HG03103 (cell line): ENCODE data around the gene TFAP2E.

ENCODE experiments used
- ATAC-seq: cut with Tn5 transposase; IDR thresholded peaks from one replicate; pipeline ENCODE4 v1.9.1; 2021; ENCODE audit warnings: low read depth; ENCODE audit not compliant: unreplicated experiment

Gene TFAP2E

DNA sequence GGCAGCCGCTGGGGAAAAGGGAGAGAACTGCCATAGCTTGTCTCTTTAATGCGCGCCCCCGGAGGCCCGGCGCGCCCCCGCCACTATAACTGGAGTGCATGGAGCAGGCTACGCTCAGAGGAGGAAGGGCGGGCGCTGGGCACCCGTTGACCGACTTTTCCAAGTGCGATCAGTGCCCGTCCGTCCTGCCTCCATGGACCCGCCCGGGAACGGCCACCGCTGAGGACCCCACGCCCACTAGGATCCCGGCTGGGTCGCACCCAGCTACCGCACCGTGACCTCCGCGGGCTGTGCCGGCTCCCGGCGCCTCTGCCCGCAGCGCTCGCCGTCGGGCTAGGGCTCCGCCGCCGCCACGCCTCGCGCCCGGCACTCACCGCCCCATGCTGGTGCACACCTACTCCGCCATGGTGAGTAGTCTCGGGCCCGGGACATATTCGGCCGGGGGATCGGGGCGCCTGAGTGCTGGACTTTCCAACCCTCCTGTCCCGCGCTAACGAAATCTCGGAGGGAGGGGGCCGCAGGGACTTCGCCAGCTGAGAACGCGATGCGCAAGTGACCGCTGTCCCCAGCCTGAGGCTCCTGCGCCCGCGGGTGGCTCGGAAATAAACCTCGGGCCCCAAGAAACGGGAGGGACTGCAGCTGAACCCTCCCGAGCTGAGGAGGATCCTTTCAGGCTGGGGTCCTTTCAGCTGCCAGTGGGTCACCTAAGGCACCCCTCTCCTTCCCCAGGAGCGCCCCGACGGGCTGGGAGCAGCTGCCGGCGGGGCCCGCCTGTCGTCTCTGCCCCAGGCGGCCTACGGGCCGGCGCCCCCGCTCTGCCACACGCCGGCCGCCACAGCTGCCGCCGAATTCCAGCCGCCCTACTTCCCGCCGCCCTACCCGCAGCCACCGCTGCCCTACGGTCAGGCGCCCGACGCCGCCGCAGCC, at the start of gene TFAP2E:
Gene TFAP2E, plus strand, starts transcription at position 117 of the 927 bp plus-strand sequence. Its CDS starts 264 bp downstream, at position 381.
- no peak for ATAC-seq

DNA sequence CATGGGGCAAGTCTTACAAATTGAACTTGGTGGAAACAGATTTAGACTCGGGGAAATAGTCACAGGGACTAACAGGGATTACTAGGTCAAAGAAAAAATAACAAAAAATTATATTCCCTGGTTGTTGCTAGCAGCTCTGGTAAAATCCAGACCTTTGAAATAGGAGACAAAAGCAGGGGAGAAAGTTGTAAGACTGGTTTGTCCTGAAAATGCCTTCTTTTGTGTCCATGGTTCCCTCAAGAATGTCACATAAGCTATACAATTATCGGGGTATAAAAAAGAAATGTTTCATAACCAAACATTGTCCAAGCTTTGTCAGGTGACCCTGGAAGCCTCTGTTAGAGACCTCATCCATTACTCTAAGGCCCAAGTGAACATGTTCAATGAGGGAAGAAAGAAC, 49.0 kb upstream of the TFAP2E start:
- ATAC-seq: no peak

DNA sequence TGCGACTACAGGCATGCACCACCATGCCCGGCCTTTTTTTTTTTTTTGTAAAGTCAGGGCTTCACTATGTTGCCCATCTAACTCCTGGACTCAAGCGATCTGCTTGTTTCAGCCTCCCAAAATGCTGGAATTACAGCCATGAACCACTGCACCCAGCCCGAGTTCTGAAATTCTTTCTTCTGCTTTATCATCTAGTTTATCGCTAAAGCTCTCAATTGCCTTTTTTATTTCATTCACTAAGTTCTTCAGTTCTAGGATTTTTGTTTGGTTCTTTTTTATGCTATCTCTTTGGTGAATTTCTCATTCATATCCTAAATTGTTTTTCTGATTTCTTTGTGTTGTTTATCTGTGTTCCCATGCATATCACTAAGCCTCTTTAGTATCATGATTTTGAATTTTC, 42.9 kb upstream of the TFAP2E start:
- ATAC-seq: no peak

- ATAC-seq: no peak
Observed at GRCh38 chr1:35530946-35531345, 42.2 kb upstream of the TFAP2E start.

DNA sequence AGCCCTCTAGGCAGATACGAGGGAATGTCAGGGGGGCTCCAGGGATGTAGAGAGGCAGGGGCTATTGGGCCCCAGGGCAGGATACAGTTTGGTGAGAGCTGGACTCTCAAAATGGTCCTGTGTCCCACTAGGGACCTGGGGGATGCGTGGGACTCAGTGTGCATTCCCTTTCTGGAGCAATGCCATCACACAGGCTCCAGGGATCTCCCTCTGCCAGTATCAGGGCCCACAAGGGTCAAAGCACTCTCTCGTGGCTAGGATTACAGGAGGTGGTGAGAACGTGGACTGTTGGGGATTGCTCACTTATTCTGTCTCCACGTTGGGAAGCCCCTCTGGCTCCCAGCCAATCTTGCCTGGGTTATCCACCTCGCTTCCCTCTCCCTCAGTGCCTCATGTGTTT, 41.7 kb upstream of the TFAP2E start:
- ATAC-seq: no peak

GRCh38 chr1:35532497-35533223, 40.5 kb upstream of the TFAP2E start:
- ATAC-seq: no peak

- ATAC-seq: no peak
Observed at GRCh38 chr1:35533586-35533985, 39.5 kb upstream of the TFAP2E start.

- no peak for ATAC-seq
Observed at GRCh38 chr1:35535243-35535642, 37.9 kb upstream of the TFAP2E start.

- no peak for ATAC-seq
Observed at GRCh38 chr1:35536556-35537162, 36.5 kb upstream of the TFAP2E start.

DNA sequence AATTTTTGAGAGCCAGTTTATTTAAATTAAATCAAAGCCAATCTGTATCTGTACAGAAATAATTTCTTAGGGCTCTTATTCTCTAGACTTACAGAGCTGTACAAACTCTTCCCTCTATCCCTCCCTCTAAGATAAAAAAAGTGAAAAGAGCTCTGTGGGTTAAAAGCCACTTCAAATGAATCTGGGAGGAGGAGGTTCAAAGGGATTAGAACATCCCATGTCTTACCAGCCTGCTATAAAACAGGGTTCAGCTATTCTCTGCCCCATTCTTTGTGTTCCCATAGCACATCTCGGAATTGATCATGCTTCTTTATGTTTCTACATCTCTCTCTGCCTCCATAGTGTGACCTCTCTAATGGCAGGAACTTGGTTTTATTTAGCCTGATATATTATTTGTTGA, 35.3 kb upstream of the TFAP2E start:
- ATAC-seq: no peak

- ATAC-seq: no peak
Observed at GRCh38 chr1:35539073-35539823, 33.9 kb upstream of the TFAP2E start.

- no peak for ATAC-seq
Observed at GRCh38 chr1:35539824-35540261, 33.3 kb upstream of the TFAP2E start.

- ATAC-seq: no peak
Observed at GRCh38 chr1:35544976-35545375, 28.1 kb upstream of the TFAP2E start.

GRCh38 chr1:35546614-35547013, 26.5 kb upstream of the TFAP2E start:
- ATAC-seq: no peak

DNA sequence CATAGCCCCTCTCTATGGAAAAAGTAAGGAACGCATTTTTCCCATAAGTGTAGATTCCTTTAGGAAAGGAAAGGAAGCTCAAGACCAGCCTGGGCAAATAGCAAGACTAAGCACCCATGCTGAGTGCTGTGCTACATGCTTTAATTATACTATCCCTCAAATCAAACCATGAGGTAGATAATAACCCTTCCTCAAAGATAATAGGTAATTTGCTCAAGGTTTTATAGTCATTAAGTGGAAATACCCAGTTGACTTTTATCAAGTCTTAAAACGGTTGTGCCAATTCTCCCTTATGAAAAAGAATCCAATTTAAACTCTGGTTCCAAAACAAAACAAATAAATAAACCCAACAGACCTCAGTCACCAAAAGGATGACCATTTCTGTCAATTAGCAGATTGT, 19.3 kb upstream of the TFAP2E start:
- no peak for ATAC-seq

GRCh38 chr1:35554266-35555211, 18.6 kb upstream of the TFAP2E start:
- no peak for ATAC-seq

- ATAC-seq: no peak
Observed at GRCh38 chr1:35555212-35555584, 17.9 kb upstream of the TFAP2E start.

DNA sequence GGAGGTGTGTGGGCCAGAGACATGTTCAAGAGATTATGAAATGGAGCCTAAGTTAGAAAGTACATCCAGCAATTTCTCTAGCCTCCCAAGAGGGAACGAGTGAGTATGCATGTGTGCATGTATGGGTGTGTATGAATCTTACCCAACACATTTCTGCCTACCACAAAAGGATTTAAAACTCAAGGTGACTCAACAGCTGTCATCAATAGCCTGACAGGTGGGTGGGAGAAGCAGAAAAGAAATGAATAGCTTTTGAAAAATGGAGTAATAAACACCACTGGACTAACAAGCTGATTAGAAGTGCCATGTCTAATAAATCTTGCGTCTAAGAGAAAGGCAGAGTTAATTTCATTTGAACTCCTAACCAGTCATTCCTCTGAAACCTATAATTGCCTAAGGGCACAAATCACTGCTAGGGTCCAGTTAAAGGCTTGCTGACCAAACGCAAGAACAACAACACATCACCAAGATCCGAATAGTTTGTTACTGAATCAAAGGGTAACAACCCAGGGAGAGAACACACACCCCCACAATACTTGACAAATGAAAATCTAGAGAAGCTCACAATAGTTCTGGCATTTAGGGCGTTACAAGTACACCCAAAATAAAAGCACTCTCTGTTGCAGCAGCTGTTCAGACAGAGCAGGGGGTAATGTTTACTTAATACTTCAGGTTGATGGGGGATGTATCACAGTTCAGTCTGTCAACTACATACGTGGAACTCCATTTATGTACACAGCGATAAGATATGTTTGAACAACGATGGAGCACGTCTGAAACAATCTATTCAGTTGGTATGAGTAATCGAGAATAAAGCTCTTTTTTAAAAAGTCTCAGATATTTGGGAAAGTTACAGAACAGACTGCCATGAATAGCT, 17.3 kb upstream of the TFAP2E start:
- no peak for ATAC-seq
